SIG-M5 (cell line): ENCODE results near the gene PXDC1.

Experiments used
- DNase-seq: peaks from one replicate; lab custom pipeline; 2025; lab: John Stamatoyannopoulos, UW

The PXDC1 gene

GRCh38 chr6:3746696-3747095, 4.8 kb downstream of the PXDC1 start:
- DNase-seq, result no peak

DNA sequence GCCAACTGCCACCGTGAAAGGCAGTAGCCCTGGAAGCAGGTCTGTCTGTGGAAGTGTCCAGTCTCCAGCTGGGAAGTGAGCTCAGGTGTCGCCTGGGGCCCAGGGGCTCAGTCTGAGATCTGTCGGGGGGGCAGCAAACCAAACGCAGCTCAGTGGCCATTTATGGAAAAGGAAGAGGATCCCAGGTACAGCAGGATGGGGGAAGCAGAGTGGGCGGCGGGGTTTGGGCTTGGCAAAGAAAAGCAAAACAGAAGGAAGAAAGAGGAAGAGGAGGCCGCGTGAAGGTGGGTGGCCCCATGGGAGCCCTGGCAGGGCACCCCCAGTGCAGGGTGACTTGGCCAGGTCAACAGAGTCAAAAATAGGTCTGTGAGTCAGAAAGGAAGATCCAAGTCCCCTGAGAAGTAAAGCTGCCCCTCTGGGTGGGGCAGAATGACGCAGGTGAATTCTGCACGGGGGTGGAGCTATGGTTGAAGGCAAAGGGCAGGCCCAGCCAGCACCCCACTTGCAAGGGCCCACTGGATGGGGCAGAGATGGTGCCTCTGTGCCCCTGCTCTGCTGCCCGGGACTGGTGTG, 5.3 kb downstream of the PXDC1 start:
- no peak for DNase-seq

- no peak for DNase-seq
Observed at GRCh38 chr6:3745566-3746118, 5.9 kb downstream of the PXDC1 start.

DNA sequence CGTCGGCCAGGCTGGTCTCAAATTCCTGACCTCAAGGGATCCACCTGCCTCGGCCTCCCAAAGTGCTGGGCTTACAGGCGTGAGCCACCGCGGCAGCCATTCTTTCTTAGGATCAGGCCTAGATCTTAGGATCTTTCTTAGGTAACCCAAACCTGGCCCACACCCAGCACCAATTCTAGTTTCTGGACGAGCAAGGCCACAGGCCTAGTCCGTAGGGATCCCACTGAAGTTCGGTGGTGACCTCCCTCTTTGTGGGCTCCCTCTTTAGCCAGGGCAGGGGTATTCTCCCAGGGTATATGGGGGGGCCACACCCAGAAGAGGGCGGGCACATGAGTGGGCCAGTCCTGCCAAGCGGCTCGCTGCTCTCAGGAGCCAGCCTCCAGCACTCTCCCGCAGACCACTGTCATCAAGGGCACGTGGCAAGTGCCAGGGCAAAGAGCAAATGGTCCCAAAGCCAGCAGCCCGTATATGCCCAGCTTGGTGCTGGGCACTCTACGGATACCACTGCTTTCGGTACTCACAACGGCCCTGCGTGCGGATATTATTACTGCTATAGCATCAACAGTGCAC, 6.5 kb downstream of the PXDC1 start:
- no peak for DNase-seq

- no peak for DNase-seq
Observed at GRCh38 chr6:3744211-3744900, 7.2 kb downstream of the PXDC1 start.

DNA sequence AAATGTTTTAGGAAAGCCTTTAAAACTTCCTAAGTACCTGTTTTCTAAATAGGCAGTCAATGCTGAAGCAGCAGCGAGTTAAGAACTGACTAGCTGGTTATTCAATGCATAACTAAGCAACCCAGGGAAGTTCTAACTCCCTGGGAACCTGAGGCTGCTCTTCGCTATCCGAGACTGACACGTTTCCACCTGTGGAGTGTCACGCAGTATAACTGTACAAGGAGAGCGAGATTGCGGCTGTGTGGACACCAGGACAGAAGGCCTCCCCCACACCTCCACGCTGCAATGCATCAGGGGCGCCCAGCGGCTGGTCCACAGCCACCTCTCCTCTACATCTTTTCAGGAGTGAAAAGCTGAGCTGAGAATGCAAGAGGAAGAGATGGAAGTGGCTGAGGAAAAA, 8.0 kb downstream of the PXDC1 start:
- no peak for DNase-seq

DNA sequence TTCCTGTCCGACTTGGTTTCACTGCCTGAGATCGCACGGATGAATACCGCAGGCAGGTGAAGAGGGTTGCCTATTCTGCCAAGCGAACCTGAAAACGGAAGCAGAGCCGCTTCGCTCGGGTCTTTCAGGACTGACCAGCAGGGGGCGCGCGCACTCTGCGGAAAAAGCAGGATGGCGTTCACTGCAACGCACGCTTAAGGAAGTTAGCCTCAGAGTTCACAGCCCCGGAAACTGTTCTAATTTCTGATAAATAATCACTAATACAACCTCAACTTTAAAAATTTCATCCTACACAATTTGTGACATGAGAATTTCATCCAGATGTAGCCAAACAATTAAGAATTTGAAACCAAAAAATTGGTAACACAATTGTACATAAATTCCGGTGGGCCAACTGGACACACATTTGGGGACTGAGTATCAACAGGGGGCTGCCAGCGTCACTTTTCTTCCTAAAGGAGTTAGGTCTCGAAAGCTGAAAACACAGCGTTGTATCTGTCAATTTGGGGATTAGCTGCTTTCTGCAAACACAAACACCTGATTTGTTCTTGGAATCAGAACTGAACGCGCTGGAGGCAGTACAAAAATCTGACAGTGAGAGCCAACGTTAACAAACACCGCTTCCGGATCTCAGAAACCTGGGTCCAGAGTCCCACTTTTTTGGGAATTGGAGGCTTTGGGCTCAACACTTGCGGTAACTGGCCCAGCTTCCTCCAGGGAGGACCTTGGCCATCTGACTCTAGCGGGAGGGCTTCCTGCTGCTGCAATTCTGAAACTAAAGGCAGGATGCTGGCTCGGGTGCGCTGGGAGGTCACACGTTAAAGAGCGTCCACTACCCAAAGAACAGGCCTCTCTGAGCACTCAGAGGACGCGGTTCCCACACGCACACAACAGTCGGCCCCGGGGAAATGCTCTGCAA, 8.8 kb downstream of the PXDC1 start:
- DNase-seq, result no peak

- DNase-seq, result no peak
Observed at GRCh38 chr6:3742076-3742425, 9.5 kb downstream of the PXDC1 start.

DNA sequence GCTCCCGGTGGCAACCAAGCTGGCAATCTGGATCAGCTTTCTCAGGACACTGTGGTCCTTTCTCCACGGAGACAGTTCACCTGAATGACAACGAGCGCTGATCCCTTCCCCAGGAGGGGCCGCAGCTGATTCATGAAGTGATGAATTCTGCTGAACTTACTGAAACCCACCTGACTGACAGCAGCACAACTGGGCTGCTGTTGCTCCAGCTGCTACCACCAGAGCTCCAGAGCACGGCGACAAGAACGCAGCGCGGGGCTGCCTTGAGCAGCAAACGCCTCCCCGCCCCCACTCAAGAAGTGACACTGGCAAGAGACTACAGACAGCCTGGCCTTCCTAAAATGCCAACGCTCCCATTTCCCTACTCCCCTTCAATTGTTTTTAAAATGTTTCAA, 10.0 kb downstream of the PXDC1 start:
- DNase-seq, result no peak

DNA sequence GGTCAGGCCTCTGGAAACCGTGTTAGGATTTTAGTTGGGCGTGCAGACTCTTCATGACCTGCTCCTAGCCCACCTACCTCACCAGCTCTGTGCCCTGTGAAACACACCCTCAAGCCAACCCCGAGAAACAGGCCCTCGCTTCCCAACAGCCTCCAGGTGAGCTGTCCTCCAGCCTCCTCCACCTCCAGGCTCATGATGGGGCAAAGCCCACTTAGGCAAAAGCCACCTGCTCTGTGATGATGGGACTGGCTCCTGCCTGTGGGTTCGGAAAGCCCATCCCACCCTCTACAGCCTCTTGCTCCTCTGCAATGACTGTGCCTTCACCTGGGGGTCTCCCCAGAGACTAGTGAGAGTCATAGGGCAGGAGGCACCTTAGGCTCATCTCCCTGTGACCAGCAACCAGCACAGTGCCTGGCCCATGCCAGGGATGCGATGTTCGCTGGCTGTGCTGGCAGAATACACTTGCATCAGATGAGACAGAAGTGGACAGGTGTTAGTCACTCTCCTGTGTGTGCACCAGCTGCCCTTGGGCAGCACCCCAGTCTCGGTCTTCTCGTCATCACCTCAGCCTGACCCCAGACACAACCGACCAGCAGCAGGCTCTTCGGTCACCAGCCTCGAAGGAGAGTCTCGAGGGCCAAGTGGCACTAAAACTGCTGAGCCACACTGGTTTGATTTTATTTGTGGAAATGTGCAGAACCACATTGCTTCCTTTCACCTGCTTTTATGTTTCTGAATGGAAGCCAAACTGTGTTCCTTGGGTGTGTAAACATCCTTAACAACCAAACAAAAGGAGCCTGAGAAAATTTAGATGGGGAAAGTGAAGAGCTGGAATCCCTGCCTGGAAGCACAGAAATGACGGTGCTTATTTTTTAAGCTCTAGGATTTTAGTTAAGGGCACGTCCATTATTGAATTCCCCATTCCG, 10.7 kb downstream of the PXDC1 start:
- DNase-seq, result no peak

- no peak for DNase-seq
Observed at GRCh38 chr6:3739311-3739897, 12.1 kb downstream of the PXDC1 start.

DNA sequence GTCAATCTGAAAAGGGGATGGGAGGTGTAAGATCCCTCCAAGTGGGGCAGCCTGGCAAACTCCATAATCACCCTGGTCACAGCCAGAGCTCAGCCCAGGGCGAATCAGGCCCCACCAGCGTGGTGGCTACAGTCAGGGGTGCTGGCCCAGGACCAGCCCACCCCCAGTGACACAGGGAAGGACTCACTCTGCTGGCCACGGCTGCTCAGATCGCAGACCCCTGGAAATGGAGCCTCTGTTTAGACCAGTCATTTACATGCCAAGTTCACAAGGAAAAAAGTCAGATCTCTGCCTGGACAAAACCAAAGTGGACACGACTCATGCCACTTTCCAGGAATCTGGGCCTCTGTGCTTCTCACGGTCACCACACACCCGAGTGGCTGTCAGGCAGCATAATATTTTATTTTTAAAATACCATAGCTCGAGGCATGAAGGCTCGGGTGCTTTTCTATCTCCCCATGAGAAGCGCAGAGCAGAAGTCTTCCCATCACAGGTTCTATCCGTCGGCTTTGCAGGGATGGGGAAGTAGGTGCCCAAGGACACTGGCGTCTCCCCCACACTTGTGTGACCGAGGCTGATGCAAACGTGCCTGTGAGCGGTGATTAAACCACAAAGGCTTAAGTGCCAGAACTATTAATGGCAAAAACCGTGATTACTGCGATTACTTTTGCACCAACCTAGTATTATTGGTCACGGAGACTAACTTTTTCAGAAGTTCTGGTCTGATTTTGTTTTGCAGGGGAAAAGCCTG, 13.0 kb downstream of the PXDC1 start:
- DNase-seq, result no peak

- no peak for DNase-seq
Observed at GRCh38 chr6:3737831-3738210, 13.7 kb downstream of the PXDC1 start.

DNA sequence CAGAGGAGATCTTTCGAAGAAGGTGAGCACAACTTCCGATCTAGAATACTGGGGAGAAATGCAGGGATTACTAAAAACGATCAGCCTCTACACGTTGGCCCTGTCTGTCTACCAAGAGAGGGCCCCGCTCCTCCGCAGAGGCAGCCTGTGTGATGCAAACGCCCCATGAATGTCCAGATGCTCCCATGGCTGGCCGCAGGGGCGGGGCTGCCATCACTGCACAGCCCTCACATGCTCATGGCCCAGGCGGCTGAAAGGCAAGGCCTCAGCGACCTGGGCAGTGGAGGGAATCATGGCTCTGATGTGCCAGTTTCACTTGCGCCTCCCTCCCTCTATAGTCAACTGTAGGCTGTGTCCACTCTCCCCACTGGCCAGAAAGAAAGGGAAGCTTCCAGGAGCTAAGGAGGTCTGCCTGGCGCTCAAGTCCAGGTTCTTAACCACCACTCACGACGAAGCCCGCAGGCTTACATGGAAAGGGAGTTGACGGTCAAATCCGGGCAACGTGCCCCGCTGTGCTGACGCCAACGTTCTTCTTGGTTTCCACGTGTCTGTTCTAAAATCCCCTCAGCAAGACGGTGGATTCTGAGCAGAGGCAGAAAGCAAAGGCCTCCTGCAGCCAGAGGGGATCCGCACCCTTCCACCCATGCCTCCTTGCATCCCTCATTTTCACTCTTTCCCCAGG, 14.2 kb downstream of the PXDC1 start:
- no peak for DNase-seq

- DNase-seq, result no peak
Observed at GRCh38 chr6:3735029-3735605, 16.4 kb downstream of the PXDC1 start.

- no peak for DNase-seq
Observed at GRCh38 chr6:3734023-3734422, 17.5 kb downstream of the PXDC1 start.

DNA sequence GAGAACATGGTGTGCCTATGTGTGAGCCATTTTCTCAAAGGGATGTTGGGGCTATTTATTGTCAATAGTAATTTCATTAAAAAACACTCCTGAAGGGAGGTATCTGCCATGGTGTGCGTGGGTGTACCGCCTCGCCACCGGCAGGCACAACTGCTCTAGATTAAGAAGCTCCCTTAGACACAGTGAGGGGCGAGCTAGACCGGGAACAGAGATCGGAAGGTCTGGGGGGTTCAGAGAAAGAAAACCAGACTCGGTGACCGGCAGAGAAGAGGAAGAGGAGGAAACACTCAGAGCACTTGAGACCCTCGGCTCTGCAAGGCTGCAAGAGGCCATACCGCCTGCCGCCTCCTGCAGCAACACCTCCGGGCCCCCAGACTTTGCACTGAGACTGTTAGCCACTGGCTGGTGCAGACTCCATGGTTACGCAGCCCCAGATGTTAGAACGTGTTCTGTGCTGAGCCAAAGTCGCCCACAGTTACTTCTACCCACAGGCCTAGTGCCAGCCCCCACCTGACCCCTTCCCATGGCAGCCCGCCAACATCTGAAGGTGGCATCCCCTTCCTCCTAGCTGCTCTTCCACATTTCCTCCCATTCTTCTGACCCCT, 18.1 kb downstream of the PXDC1 start:
- no peak for DNase-seq

DNA sequence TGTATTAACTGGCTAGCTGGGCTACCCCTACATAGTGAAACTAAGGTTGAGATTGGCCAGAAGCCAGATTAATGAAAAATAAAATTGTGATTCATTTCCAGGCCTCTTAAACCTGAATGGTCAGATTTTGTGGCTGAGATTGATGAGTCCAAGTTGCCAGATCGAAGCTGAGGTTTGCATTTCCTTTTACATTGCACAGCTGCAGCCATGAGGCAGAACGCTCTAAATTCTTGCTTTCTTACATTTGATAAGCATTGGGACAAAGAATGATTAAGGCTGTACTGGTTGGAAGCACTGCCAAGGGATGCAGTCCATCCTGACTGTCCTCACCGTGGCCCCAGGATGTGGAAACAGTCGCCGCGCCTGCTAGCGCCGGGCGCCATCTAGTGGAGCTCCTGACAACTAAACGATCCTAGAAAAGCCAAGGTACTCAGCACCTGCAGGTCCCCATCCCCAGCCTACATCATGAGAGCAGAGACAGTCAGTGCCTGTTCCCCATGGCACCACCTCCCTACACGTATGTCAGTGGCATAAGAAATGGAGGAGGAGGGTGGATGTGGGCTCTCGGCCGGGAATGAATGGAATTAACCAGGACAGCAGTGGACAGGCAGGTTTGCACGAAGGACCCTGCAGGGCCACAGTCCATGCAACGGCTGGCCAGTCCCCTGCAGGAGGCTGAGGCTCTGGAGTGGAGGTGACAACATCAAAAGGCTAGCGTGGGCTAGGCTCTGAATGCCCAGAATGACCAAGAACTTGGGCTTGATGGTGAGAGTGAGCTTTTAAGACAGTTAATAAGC, 19.0 kb downstream of the PXDC1 start:
- DNase-seq, result no peak
